Rectal smooth muscle tissue (tissue), 1 donor: ENCODE measurements around the gene LMNB1.
A peak's percentile ranks its signal among the peaks of the same experiment; 100 is the strongest.
"Not testable (repeated sequence)": the region's sequence is repeated elsewhere in the genome, so short reads cannot be mapped to it uniquely, and the experiment has no call there.

ENCODE experiments used
- H3K27ac ChIP-seq: one replicate; pipeline ENCODE4 v1.7.0; 2013; ENCODE audit warnings: low read depth, low read length, inconsistent platforms
- H3K27me3 ChIP-seq: one replicate; pipeline ENCODE4 v1.7.0; 2013; ENCODE audit warnings: low read length; ENCODE audit not compliant: control insufficient read depth, insufficient read depth
- H3K36me3 ChIP-seq: one replicate; pipeline ENCODE4 v1.7.0; 2013; ENCODE audit warnings: low read length; ENCODE audit not compliant: control insufficient read depth, insufficient read depth
- H3K4me1 ChIP-seq: one replicate; pipeline ENCODE4 v1.7.0; 2013; ENCODE audit warnings: low read length; ENCODE audit not compliant: control insufficient read depth, insufficient read depth
- H3K4me3 ChIP-seq: one replicate; pipeline ENCODE4 v1.7.0; 2013; ENCODE audit warnings: low read length
- H3K9ac ChIP-seq: one replicate; pipeline ENCODE4 v1.7.0; 2013; ENCODE audit warnings: low read length

The LMNB1 gene

GRCh38 chr5:126845470-126846070, 68.6 kb downstream of the LMNB1 start:
- H3K27me3 ChIP-seq, H3K9ac ChIP-seq, H3K36me3 ChIP-seq, H3K27ac ChIP-seq, H3K4me1 ChIP-seq: not testable (repeated sequence)
- H3K4me3 ChIP-seq = peak overlapping the region; percentile 32

DNA sequence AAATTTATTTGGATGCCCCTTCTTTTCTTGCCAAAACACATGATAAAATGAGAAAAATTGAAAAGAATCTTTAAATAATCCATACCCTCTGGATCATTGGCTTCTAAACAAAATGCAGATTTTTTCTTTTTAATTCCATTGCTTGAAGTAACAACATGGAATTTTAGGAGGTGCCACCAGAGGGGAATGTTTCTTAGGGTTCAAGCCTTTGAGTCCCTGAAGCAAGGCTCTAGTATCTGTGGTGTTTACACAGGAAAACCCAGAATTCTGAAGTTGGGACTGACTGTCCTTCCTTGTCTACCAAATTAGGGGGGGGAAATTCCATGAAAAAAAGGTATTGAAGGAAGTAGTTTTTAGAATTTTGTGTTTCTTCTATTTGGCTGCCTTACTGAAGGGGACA, 69.4 kb downstream of the LMNB1 start:
- Histone ChIP-seq H3K36me3 (no peaks in the 10 kb centered on the region), H3K27ac (no peak overlapping the region), H3K4me3 (no peak overlapping the region), H3K27me3 (no peaks in the 10 kb centered on the region), H3K4me1 (no peaks in the 10 kb centered on the region), H3K9ac (no peak overlapping the region)

- Histone ChIP-seq H3K36me3 (no peaks in the 10 kb centered on the region), H3K4me3 (no peak overlapping the region), H3K27ac (peak overlapping the region; percentile 55), H3K27me3 (no peaks in the 10 kb centered on the region), H3K4me1 (no peaks in the 10 kb centered on the region), H3K9ac (no peak overlapping the region)
These were observed 70.0 kb downstream of the LMNB1 start for GRCh38 chr5:126846744-126847455.

DNA sequence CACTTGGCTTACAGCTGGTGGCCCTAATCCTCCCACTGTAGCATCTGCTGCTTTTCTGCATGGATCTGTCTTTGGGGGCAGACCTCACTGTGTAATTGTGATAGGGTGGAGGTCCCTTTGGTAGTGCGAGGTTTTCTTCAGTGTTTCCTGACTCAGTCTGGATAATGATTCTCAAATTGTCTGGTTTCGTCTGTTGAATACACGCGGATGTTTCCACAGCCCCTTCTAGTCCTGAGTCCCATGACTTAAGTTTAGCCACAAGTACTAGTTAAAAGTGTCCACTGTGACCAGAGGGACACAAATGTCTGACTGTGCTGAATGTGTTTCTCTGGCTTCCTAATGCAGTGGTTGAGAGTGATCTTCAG, 70.5 kb downstream of the LMNB1 start:
- Histone ChIP-seq H3K27ac (peak overlapping the region; percentile 55), H3K27me3 (no peaks in the 10 kb centered on the region), H3K9ac (no peak overlapping the region), H3K4me1 (no peaks in the 10 kb centered on the region), H3K36me3 (no peaks in the 10 kb centered on the region), H3K4me3 (peak overlapping the region; percentile 2)

- Histone ChIP-seq H3K4me3 (peak overlapping the region; percentile 2), H3K36me3 (no peaks in the 10 kb centered on the region), H3K27ac (peak overlapping the region; percentile 55), H3K27me3 (no peaks in the 10 kb centered on the region), H3K4me1 (no peaks in the 10 kb centered on the region), H3K9ac (no peak overlapping the region)
These were observed 70.9 kb downstream of the LMNB1 start for GRCh38 chr5:126847826-126848251.

DNA sequence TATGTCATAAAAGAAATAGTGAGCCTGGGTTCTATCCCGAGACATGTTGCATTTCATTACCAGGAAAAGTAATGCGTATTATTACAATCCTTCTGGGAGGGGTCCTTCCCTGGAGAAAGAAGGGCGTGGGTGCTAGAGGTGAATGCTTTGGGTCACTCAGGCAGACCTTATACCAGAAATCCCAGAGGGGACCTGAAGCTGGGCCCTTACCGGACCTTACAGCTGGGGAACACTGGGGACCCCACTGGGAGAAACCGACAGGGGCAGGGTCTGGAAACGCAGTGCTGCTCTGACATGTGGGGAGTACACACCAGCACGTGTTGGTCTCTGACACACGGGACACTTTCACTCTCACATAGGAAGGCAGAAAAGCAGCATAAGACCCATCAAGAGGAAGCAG, 71.3 kb downstream of the LMNB1 start:
- Histone ChIP-seq H3K4me1 (no peaks in the 10 kb centered on the region), H3K27ac (peak overlapping the region; percentile 55), H3K4me3 (no peak overlapping the region), H3K36me3 (no peaks in the 10 kb centered on the region), H3K9ac (no peak overlapping the region), H3K27me3 (no peaks in the 10 kb centered on the region)

DNA sequence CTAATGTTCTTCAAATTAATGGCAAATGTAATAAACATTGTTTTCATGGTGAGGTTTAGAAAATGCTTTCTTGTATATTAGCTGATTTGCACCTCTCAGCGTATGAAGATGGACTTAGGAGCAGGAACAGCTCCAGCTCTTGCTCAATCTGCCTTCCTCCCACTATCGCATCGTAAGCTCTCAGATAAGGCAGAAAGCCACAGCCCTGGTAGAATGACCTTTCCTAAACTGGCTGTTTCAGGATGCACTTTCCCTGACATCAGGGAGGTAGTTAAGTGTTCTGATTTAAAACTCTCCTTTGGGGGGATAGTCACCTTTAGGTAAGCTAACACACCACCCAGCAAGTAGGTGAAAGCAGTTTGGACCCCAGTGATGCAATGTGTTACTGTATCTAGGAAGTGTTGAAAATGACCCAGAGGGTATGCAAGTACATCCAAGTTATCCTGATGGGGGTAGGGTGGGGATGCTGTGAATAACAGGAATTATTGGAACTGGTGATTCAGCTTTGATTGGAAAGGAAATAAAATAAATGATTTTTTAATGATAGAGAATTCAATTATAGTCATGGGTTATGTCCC, 72.3 kb downstream of the LMNB1 start:
- no peaks in the 10 kb centered on the region for H3K27me3 ChIP-seq
- no peaks in the 10 kb centered on the region for H3K36me3 ChIP-seq
- no peak overlapping the region for H3K4me3 ChIP-seq
- H3K27ac ChIP-seq = no peak overlapping the region
- no peaks in the 10 kb centered on the region for H3K4me1 ChIP-seq
- H3K9ac ChIP-seq = no peak overlapping the region

DNA sequence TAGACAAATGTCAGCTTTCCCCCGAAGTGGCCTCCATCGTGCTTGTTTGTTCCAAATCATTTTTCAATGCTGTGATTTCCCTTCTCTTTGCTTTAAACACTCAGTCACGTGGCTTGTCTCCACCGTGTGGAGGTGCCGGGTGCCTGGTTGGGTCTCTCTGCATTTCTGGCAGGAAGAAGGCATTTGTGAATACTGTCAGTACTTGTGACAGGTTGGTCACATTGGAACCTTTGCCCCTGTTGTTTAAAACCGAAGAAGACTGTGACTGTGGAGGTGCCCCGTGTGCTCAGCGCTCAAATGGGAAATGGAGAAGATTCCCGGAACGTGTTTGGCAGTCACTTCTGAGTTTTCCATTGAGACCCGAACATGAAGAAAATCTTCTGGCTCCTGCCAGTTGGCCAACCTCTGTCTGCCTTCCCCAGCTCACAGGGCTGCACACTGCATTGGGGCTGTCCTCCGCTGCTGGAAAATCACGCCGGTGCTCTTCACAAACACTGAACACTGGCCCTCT, 74.6 kb downstream of the LMNB1 start:
- no peaks in the 10 kb centered on the region for H3K36me3 ChIP-seq
- H3K27me3 ChIP-seq = no peaks in the 10 kb centered on the region
- peak overlapping the region; percentile 19 for H3K4me3 ChIP-seq
- H3K27ac ChIP-seq = peak overlapping the region; percentile 28
- no peaks in the 10 kb centered on the region for H3K4me1 ChIP-seq
- no peak overlapping the region for H3K9ac ChIP-seq

GRCh38 chr5:126852091-126852571, 75.2 kb downstream of the LMNB1 start:
- H3K4me3 ChIP-seq = peak overlapping the region; percentile 19
- H3K36me3 ChIP-seq = no peaks in the 10 kb centered on the region
- no peaks in the 10 kb centered on the region for H3K27me3 ChIP-seq
- peak overlapping the region; percentile 28 for H3K27ac ChIP-seq
- H3K9ac ChIP-seq = no peak overlapping the region
- H3K4me1 ChIP-seq = peaks cover 2% of the 10 kb centered on the region

GRCh38 chr5:126852841-126853271, 75.9 kb downstream of the LMNB1 start:
- Histone ChIP-seq H3K27me3 (no peaks in the 10 kb centered on the region), H3K27ac (no peak overlapping the region), H3K9ac (no peak overlapping the region), H3K36me3 (no peaks in the 10 kb centered on the region), H3K4me3 (no peak overlapping the region), H3K4me1 (peaks cover 7% of the 10 kb centered on the region)

DNA sequence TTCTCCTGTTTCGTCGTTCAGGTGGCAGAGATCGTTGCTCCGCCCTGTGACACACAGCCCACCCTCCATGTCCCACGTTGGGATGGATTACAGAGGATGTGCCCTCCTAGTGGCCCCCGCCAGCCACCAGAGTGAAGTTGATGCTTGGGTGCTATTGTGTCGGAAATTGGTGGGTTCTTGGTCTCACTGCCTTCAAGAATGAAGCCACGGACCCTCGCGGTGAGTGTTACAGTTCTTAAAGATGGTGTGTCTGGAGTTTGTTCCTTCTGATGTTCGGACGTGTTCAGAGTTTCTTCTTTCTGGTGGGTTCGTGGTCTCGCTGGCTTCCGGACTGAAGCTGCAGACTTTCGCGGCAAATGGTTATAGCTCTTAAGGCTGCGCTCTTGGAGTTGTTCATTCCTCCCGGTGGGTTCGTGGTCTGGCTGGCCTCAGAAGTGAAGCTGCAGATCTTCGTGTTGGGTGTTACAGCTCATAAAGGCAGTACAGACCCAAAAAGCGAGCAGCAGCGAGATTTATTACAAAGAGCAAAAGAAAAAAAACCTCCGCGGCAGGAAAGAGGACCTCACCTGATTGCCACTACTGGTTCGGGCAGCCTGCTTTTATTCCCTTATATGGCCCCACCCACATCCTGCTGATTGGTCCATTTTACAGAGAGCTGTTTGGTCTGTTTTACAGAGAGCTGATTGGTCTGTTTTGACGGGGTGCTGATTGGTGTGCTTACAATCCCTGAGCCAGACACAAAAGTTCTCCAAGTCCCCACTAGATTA, 76.8 kb downstream of the LMNB1 start:
- H3K27me3 ChIP-seq, H3K27ac ChIP-seq, H3K36me3 ChIP-seq, H3K4me3 ChIP-seq, H3K9ac ChIP-seq: not testable (repeated sequence)
- peaks cover 13% of the 10 kb centered on the region for H3K4me1 ChIP-seq

DNA sequence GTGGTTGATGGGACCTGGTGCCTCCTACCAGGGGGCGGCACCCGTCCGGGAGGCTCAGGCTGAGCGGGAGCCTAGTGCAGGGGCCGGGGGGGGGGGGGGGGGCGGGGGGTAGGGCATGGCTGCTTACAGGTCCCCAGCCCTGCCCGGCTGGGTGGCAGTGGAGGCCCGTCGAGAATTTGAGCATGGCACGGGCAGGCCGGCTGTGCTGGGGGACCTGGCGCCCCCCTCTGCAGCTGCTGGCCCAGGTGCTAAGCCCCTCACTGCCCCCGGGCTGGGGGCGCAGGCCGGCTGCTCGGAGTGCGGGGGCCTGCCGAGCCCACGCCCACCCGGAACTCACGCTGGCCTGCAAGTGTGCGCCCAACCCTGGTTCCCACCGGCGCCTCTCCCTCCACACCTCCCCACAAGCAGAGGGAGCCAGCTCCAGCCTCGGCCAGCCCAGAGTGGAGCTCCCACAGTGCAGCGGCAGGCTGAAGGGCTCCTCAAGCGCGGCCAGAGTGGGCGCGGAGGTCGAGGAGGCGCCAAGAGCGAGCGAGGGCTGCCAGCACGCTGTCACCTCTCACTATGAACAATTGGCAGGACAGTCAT, 77.7 kb downstream of the LMNB1 start:
- no peak overlapping the region for H3K4me3 ChIP-seq
- no peak overlapping the region for H3K27ac ChIP-seq
- H3K27me3 ChIP-seq = no peaks in the 10 kb centered on the region
- H3K36me3 ChIP-seq = no peaks in the 10 kb centered on the region
- H3K4me1 ChIP-seq = peaks cover 13% of the 10 kb centered on the region
- H3K9ac ChIP-seq = no peak overlapping the region
